GM23338 (cell line): ENCODE measurements around the gene S100A7A.

Experiments used
- CREB1 ChIP-seq: fragments of 250-450 bp; sonication (Bioruptor Pico); IDR thresholded peaks from 2 replicates; pipeline ENCODE4 v1.5.0; 2020; ENCODE audit warnings: low read depth, mild to moderate bottlenecking, moderate library complexity
- EZH2 ChIP-seq: fragments of 200-600 bp; sonication (generic); IDR thresholded peaks from one replicate; pipeline ENCODE4 v1.8.0; 2017; ENCODE audit warnings: antibody characterized with exemption, mild to moderate bottlenecking, low read depth; ENCODE audit not compliant: unreplicated experiment
- EZH2phosphoT487 ChIP-seq: fragments of 200-600 bp; sonication (generic); IDR thresholded peaks from one replicate; pipeline ENCODE4 v1.8.1; 2018; ENCODE audit warnings: antibody characterized with exemption; ENCODE audit not compliant: unreplicated experiment
- JUNB ChIP-seq: IDR thresholded peaks from one replicate; pipeline ENCODE4 v1.6.1; 2016; ENCODE audit warnings: antibody characterized with exemption; ENCODE audit not compliant: unreplicated experiment
- NANOG ChIP-seq: IDR thresholded peaks from 2 replicates; pipeline ENCODE4 v1.6.1; 2016; ENCODE audit warnings: antibody characterized with exemption, borderline replicate concordance
- POLR2AphosphoS5 ChIP-seq: IDR thresholded peaks from 2 replicates; pipeline ENCODE4 v1.6.1; 2016; ENCODE audit warnings: antibody characterized with exemption, low read depth
- STAT1 ChIP-seq: IDR thresholded peaks from one replicate; pipeline ENCODE4 v1.6.1; 2016; ENCODE audit warnings: antibody characterized with exemption; ENCODE audit not compliant: unreplicated experiment
- ZNF114 ChIP-seq: fragments of 250-450 bp; sonication (Bioruptor Pico); IDR thresholded peaks from 2 replicates; pipeline ENCODE4 v1.5.0; 2020; ENCODE audit warnings: mild to moderate bottlenecking, moderate library complexity
- ZNF331 ChIP-seq: fragments of 250-450 bp; sonication (Bioruptor Pico); IDR thresholded peaks from 2 replicates; pipeline ENCODE4 v1.5.0; 2020; ENCODE audit warnings: low read depth, mild to moderate bottlenecking, moderate library complexity
- TF ChIP-seq, protein P1 (sequence below), 2 experiments: fragments of 200-600 bp in 1 of 2; sonication (generic) in 1 of 2; conservative IDR thresholded peaks; 2 replicates each; pipeline versions ENCODE4 v1.5.1 to v1.6.1; 2016 to 2017; ENCODE audit warnings: antibody characterized with exemption in 2 of 2, low read depth in 2 of 2, mild to moderate bottlenecking in 2 of 2, moderate library complexity in 1 of 2
- TF ChIP-seq, protein P2 (sequence below): IDR thresholded peaks from one replicate; pipeline ENCODE4 v1.6.1; 2018; ENCODE audit warnings: antibody characterized with exemption; ENCODE audit not compliant: unreplicated experiment
- TF ChIP-seq, protein P3 (sequence below): IDR thresholded peaks from 2 replicates; pipeline ENCODE4 v1.6.1; 2016; ENCODE audit warnings: antibody characterized with exemption
- TF ChIP-seq, protein P4 (sequence below): fragments of 250-450 bp; sonication (Bioruptor Pico); IDR thresholded peaks from 2 replicates; pipeline ENCODE4 v1.5.0; 2020; ENCODE audit warnings: mild to moderate bottlenecking, moderate library complexity

DNA sequence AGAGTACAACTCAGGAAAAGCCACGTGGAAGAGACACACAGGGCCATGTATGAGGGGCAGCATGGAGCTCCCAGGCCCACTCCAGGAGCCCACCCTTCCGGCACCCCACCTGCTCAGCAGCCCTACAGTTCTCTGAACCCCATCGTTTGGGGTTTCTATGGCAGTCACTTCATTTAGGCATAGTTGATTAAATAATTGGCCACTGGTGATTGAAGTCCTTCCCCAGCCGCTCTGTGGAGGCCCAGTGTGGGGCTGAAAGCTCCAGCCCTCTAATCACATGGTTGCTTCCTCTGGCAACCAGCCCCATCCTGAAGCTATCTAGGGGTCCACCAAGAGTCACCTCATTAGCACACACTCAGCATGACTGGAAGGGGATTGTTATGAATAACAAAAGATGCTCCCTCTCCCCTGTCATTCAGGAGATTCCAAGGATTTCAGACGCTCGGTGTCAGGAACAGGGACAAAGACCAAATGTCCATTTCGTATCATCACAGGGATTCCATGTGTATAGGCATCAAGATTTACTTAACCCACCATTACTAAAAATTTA lies 12.2 kb upstream of the S100A7A start:
- TF ChIP-seq, protein P1, sequence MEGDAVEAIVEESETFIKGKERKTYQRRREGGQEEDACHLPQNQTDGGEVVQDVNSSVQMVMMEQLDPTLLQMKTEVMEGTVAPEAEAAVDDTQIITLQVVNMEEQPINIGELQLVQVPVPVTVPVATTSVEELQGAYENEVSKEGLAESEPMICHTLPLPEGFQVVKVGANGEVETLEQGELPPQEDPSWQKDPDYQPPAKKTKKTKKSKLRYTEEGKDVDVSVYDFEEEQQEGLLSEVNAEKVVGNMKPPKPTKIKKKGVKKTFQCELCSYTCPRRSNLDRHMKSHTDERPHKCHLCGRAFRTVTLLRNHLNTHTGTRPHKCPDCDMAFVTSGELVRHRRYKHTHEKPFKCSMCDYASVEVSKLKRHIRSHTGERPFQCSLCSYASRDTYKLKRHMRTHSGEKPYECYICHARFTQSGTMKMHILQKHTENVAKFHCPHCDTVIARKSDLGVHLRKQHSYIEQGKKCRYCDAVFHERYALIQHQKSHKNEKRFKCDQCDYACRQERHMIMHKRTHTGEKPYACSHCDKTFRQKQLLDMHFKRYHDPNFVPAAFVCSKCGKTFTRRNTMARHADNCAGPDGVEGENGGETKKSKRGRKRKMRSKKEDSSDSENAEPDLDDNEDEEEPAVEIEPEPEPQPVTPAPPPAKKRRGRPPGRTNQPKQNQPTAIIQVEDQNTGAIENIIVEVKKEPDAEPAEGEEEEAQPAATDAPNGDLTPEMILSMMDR (conservative IDR thresholded peaks at IDR 0.05; ENCODE audit: low read depth in 2 of 2): no peak
- TF ChIP-seq POLR2AphosphoS5: no peak
- no peak for TF ChIP-seq EZH2
- no peak for TF ChIP-seq JUNB
- no peak for TF ChIP-seq EZH2phosphoT487
- TF ChIP-seq, protein P2, sequence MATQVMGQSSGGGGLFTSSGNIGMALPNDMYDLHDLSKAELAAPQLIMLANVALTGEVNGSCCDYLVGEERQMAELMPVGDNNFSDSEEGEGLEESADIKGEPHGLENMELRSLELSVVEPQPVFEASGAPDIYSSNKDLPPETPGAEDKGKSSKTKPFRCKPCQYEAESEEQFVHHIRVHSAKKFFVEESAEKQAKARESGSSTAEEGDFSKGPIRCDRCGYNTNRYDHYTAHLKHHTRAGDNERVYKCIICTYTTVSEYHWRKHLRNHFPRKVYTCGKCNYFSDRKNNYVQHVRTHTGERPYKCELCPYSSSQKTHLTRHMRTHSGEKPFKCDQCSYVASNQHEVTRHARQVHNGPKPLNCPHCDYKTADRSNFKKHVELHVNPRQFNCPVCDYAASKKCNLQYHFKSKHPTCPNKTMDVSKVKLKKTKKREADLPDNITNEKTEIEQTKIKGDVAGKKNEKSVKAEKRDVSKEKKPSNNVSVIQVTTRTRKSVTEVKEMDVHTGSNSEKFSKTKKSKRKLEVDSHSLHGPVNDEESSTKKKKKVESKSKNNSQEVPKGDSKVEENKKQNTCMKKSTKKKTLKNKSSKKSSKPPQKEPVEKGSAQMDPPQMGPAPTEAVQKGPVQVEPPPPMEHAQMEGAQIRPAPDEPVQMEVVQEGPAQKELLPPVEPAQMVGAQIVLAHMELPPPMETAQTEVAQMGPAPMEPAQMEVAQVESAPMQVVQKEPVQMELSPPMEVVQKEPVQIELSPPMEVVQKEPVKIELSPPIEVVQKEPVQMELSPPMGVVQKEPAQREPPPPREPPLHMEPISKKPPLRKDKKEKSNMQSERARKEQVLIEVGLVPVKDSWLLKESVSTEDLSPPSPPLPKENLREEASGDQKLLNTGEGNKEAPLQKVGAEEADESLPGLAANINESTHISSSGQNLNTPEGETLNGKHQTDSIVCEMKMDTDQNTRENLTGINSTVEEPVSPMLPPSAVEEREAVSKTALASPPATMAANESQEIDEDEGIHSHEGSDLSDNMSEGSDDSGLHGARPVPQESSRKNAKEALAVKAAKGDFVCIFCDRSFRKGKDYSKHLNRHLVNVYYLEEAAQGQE: no peak
- TF ChIP-seq ZNF331 (CRISPR knock-in tag): no peak
- TF ChIP-seq CREB1 (CRISPR knock-in tag): no peak
- TF ChIP-seq, protein P3, sequence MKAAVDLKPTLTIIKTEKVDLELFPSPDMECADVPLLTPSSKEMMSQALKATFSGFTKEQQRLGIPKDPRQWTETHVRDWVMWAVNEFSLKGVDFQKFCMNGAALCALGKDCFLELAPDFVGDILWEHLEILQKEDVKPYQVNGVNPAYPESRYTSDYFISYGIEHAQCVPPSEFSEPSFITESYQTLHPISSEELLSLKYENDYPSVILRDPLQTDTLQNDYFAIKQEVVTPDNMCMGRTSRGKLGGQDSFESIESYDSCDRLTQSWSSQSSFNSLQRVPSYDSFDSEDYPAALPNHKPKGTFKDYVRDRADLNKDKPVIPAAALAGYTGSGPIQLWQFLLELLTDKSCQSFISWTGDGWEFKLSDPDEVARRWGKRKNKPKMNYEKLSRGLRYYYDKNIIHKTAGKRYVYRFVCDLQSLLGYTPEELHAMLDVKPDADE: no peak
- TF ChIP-seq NANOG: no peak
- no peak for TF ChIP-seq STAT1
- TF ChIP-seq ZNF114 (CRISPR knock-in tag): no peak
- TF ChIP-seq, protein P4, sequence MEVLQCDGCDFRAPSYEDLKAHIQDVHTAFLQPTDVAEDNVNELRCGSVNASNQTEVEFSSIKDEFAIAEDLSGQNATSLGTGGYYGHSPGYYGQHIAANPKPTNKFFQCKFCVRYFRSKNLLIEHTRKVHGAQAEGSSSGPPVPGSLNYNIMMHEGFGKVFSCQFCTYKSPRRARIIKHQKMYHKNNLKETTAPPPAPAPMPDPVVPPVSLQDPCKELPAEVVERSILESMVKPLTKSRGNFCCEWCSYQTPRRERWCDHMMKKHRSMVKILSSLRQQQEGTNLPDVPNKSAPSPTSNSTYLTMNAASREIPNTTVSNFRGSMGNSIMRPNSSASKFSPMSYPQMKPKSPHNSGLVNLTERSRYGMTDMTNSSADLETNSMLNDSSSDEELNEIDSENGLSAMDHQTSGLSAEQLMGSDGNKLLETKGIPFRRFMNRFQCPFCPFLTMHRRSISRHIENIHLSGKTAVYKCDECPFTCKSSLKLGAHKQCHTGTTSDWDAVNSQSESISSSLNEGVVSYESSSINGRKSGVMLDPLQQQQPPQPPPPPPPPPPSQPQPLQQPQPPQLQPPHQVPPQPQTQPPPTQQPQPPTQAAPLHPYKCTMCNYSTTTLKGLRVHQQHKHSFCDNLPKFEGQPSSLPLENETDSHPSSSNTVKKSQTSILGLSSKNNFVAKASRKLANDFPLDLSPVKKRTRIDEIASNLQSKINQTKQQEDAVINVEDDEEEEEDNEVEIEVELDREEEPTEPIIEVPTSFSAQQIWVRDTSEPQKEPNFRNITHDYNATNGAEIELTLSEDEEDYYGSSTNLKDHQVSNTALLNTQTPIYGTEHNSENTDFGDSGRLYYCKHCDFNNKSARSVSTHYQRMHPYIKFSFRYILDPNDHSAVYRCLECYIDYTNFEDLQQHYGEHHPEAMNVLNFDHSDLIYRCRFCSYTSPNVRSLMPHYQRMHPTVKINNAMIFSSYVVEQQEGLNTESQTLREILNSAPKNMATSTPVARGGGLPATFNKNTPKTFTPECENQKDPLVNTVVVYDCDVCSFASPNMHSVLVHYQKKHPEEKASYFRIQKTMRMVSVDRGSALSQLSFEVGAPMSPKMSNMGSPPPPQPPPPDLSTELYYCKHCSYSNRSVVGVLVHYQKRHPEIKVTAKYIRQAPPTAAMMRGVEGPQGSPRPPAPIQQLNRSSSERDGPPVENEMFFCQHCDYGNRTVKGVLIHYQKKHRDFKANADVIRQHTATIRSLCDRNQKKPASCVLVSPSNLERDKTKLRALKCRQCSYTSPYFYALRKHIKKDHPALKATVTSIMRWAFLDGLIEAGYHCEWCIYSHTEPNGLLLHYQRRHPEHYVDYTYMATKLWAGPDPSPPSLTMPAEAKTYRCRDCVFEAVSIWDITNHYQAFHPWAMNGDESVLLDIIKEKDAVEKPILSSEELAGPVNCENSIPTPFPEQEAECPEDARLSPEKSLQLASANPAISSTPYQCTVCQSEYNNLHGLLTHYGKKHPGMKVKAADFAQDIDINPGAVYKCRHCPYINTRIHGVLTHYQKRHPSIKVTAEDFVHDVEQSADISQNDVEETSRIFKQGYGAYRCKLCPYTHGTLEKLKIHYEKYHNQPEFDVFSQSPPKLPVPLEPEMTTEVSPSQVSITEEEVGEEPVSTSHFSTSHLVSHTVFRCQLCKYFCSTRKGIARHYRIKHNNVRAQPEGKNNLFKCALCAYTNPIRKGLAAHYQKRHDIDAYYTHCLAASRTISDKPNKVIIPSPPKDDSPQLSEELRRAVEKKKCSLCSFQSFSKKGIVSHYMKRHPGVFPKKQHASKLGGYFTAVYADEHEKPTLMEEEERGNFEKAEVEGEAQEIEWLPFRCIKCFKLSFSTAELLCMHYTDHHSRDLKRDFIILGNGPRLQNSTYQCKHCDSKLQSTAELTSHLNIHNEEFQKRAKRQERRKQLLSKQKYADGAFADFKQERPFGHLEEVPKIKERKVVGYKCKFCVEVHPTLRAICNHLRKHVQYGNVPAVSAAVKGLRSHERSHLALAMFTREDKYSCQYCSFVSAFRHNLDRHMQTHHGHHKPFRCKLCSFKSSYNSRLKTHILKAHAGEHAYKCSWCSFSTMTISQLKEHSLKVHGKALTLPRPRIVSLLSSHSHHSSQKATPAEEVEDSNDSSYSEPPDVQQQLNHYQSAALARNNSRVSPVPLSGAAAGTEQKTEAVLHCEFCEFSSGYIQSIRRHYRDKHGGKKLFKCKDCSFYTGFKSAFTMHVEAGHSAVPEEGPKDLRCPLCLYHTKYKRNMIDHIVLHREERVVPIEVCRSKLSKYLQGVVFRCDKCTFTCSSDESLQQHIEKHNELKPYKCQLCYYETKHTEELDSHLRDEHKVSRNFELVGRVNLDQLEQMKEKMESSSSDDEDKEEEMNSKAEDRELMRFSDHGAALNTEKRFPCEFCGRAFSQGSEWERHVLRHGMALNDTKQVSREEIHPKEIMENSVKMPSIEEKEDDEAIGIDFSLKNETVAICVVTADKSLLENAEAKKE (CRISPR knock-in tag): 0 out of 2 replicates have a peak, but pooled peaks have one; percentile 27
